ENCODE measurements around the gene KCTD11. TPM values are rescaled to one million over a fixed set of nuclear protein-coding genes. Genes with fewer than 3 reads are reported as not detected.

The KCTD11 gene
- total and polyA plus RNA-seq, 10 donors = 5.4 to 12.0 (median 8.9) TPM

GRCh38 chr17:7312432-7313087 lies 39.4 kb upstream of the KCTD11 start:
- DNase-seq = no peak
- no peaks in the 10 kb centered on the region for H3K9me3 ChIP-seq
- no peaks in the 10 kb centered on the region for H3K27me3 ChIP-seq (replicated peaks in 1 of 7)
- WGBS, 5 donors = 61 to 89% (median 80%) methylated on average over 7 of the region's 7 CpGs
- H3K4me1 ChIP-seq = peaks cover 40 to 87% (median 70%) of the 10 kb centered on the region in 6 donors
- intact Hi-C loops (cut with DNase I; ENCODE audit: low total_unique reads) = no loop called here
- TF ChIP-seq POLR2AphosphoS5 (IDR thresholded peaks at IDR 0.05) (peak in 1 of 3 donors; percentile 20), POLR2A (IDR thresholded peaks at IDR 0.05) (no peak)
- no peak overlapping the region for H3K4me3 ChIP-seq
- peaks cover 0 to 69% (median 54%) of the 10 kb centered on the region in 6 donors for H3K36me3 ChIP-seq
- peak overlapping the region in 2 of 8 donors; percentile 93 to 99 for H3K27ac ChIP-seq

- no peak for DNase-seq
- WGBS, 5 donors = 73 to 92% (median 85%) methylated on average over 7 of the region's 7 CpGs
- Histone ChIP-seq H3K27ac (peak overlapping the region in 3 of 8 donors; percentile 93 to 99 (median 98)), H3K9me3 (no peaks in the 10 kb centered on the region), H3K27me3 (replicated peaks in 1 of 7) (no peaks in the 10 kb centered on the region), H3K36me3 (peaks cover 0 to 76% (median 61%) of the 10 kb centered on the region in 6 donors), H3K4me3 (no peak overlapping the region), H3K4me1 (peaks cover 40 to 87% (median 69%) of the 10 kb centered on the region in 6 donors)
- TF ChIP-seq CTCF (IDR thresholded peaks at IDR 0.05 in 8 of 11, conservative IDR thresholded peaks at IDR 0.05 in 3 of 11) = peak in 1 of 11 experiments; percentile 21
- peak in 2 of 3 donors; percentile 28 to 57 for TF ChIP-seq POLR2AphosphoS5 (IDR thresholded peaks at IDR 0.05)
- no peak for TF ChIP-seq POLR2A (IDR thresholded peaks at IDR 0.05)
- intact Hi-C loops (cut with DNase I; ENCODE audit: low total_unique reads) = no loop called here
These were observed 38.7 kb upstream of the KCTD11 start for GRCh38 chr17:7313088-7313889.

GRCh38 chr17:7313890-7314718 lies 37.9 kb upstream of the KCTD11 start:
- Histone ChIP-seq H3K9me3 (no peaks in the 10 kb centered on the region), H3K4me3 (peak overlapping the region; percentile 75 to 96 (median 88)), H3K27ac (peak overlapping the region; percentile 93 to 99 (median 97)), H3K27me3 (replicated peaks in 1 of 7) (no peaks in the 10 kb centered on the region), H3K36me3 (peaks cover 0 to 85% (median 69%) of the 10 kb centered on the region in 6 donors), H3K4me1 (peaks cover 36 to 78% (median 63%) of the 10 kb centered on the region in 6 donors)
- no peak for DNase-seq
- intact Hi-C loops (cut with DNase I; ENCODE audit: low total_unique reads) = no loop called here
- TF ChIP-seq POLR2AphosphoS5 (IDR thresholded peaks at IDR 0.05) (no peak), CTCF (IDR thresholded peaks at IDR 0.05 in 8 of 11, conservative IDR thresholded peaks at IDR 0.05 in 3 of 11) (no peak), POLR2A (IDR thresholded peaks at IDR 0.05) (no peak)
- WGBS, 5 donors = 41 to 58% (median 50%) methylated on average over 8 to 9 of the region's 9 CpGs
